Measurements from ENCODE around the gene C19orf67. TPM values are rescaled to one million over a fixed set of nuclear protein-coding genes. Genes with fewer than 3 reads are reported as not detected.

The C19orf67 gene
- total RNA-seq: not detected

DNA sequence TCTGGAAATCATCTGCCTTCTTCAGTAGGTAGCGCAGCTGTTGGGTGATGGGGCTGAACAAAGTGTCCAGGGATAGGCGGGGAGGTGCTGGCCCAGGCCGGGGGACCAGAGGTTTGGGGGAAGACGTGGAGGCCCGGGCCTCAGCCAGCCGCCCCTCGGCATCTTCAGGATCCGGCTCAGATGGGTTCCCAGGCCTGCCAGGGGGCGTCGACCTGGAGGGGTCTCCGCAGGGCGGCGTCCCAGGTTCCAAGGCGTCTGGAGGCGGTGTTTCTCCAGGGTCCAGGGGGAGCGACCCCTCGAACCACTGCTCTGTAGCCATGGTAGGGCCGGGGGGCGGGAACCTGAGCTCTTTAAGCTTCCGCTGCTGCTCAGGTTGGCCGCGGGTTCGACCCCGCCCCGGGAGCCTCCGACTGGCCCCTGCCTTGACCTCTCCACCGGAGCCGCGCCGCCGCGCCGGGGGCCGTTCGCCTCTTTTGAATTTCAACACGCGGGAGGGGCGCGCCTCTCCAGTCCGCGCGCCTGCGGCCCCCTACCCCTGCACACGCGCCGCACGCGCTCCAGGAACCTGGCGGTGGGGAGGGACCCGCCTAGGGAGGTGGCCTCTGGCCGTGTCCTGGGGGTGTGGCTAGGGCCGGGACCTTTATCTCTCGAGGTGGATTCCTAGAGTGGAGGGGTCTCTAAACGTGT lies at the start of gene C19orf67:
Gene C19orf67 (minus strand): TSS at position 475 of the 687 bp plus-strand sequence. CDS start 156 bp downstream, at position 319.
- no peak within 1 kb of the TSS for H3K4me3 ChIP-seq (replicated peaks in 1 of 3)
- H3K27me3 ChIP-seq: no peaks in the 10 kb centered on the region
- TF ChIP-seq CTCF (IDR thresholded peaks at IDR 0.05) (no peak), POLR2A (IDR thresholded peaks at IDR 0.05) (no peak)
- intact Hi-C loops (cut with DNase I): loop anchor here (5.0 kb wide), 1 partner anchor 37 kb away; no protein-coding TSS in a partner anchor
- 58 to 60% methylated on average over 18 to 21 of the region's 54 CpGs for whole genome bisulfite sequencing, 2 donors
- H3K4me1 ChIP-seq: peaks cover 10 to 35% of the 10 kb centered on the region in 2 donors
- H3K36me3 ChIP-seq: no peaks in the 10 kb centered on the region
- no peaks in the 10 kb centered on the region for H3K9me3 ChIP-seq
- no peak for DNase-seq
- no peak within 1 kb of the TSS for H3K27ac ChIP-seq

DNA sequence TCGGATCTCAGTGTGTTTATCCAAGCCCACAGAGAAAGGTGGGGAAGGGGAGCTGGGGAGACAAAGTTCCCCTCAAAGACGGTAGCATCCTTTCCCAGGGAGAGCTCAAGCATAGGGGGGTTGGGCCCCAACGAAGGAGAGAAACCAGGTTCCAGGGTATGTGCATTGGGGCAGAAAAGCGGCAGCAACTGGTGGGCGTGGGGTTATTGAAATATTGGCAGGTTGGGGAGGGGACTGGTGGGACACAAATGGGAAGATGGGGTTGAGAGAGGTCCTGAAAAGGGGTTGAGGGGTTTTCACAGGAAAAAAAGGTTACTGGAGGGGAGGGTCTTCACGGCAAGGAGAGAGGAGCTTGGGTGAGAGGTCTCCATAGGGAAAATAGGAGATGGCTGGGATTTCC lies 49.8 kb upstream of the C19orf67 start:
- H3K36me3 ChIP-seq: no peaks in the 10 kb centered on the region
- no peak overlapping the region for H3K4me3 ChIP-seq (replicated peaks in 1 of 3)
- TF ChIP-seq CTCF (IDR thresholded peaks at IDR 0.05) (no peak), POLR2A (IDR thresholded peaks at IDR 0.05) (no peak)
- WGBS, 2 donors: 25 to 27% methylated on average over 6 of the region's 6 CpGs
- no peak overlapping the region for H3K27ac ChIP-seq
- no peak for DNase-seq
- intact Hi-C loops (cut with DNase I): no loop called here
- no peaks in the 10 kb centered on the region for H3K27me3 ChIP-seq
- H3K9me3 ChIP-seq: no peaks in the 10 kb centered on the region
- H3K4me1 ChIP-seq: peaks cover 27 to 28% of the 10 kb centered on the region in 2 donors

- Histone ChIP-seq H3K9me3 (no peaks in the 10 kb centered on the region), H3K4me3 (replicated peaks in 1 of 3) (no peak overlapping the region), H3K27me3 (no peaks in the 10 kb centered on the region), H3K4me1 (no peaks in the 10 kb centered on the region), H3K36me3 (no peaks in the 10 kb centered on the region), H3K27ac (no peak overlapping the region)
- no peak for DNase-seq
- 72 to 79% methylated on average over 4 of the region's 4 CpGs for WGBS, 2 donors
- intact Hi-C loops (cut with DNase I): no loop called here
- no peak for TF ChIP-seq POLR2A (IDR thresholded peaks at IDR 0.05)
- no peak for TF ChIP-seq CTCF (IDR thresholded peaks at IDR 0.05)
Observed at GRCh38 chr19:14127929-14128509, 42.4 kb upstream of the C19orf67 start.

- TF ChIP-seq CTCF (IDR thresholded peaks at IDR 0.05) (no peak), POLR2A (IDR thresholded peaks at IDR 0.05) (no peak)
- Histone ChIP-seq H3K36me3 (no peaks in the 10 kb centered on the region), H3K4me1 (no peaks in the 10 kb centered on the region), H3K27ac (no peak overlapping the region), H3K4me3 (replicated peaks in 1 of 3) (no peak overlapping the region), H3K27me3 (no peaks in the 10 kb centered on the region), H3K9me3 (no peaks in the 10 kb centered on the region)
- DNase-seq: no peak
- intact Hi-C loops (cut with DNase I): no loop called here
- WGBS, 2 donors: 88 to 96% methylated on average over 6 to 8 of the region's 8 CpGs
Observed at GRCh38 chr19:14127176-14127575, 41.6 kb upstream of the C19orf67 start.

- intact Hi-C loops (cut with DNase I): loop anchor here (5.0 kb wide), 1 partner anchor 36 kb away; the partner anchor contains the start of gene C19orf67
- no peak for DNase-seq
- TF ChIP-seq CTCF (IDR thresholded peaks at IDR 0.05) (no peak), POLR2A (IDR thresholded peaks at IDR 0.05) (no peak)
- Histone ChIP-seq H3K36me3 (no peaks in the 10 kb centered on the region), H3K9me3 (no peaks in the 10 kb centered on the region), H3K27me3 (no peaks in the 10 kb centered on the region), H3K4me3 (replicated peaks in 1 of 3) (no peak overlapping the region), H3K4me1 (peaks cover 12 to 18% of the 10 kb centered on the region in 2 donors), H3K27ac (no peak overlapping the region)
- WGBS, 2 donors: 93 to 96% methylated on average over 6 of the region's 6 CpGs
Observed at GRCh38 chr19:14122924-14123323, 37.3 kb upstream of the C19orf67 start.
